GM13976 (cell line): Measurements from ENCODE around the gene ITIH3.

Experiments used
- DNase-seq: peaks from one replicate; pipeline ENCODE4 v3.0.0; 2012; ENCODE audit warnings: low spot score
- CTCF ChIP-seq: IDR thresholded peaks from 2 replicates; pipeline ENCODE4 v1.5.1; 2012; ENCODE audit warnings: borderline replicate concordance, mild to moderate bottlenecking; ENCODE audit not compliant: insufficient read depth; ENCODE audit errors: extremely low read depth, missing control alignments, control extremely low read depth
- in situ Hi-C: fragments of 300-500 bp; cut with MboI; formaldehyde crosslinking; loops from one replicate; pipeline ENCODE4 v1.12.0; 2022; ENCODE audit warnings: low sequenced_read_pairs, mixed read lengths, inconsistent platforms; ENCODE audit not compliant: unreplicated experiment

Gene ITIH3

GRCh38 chr3:52790741-52791140 is 3.9 kb upstream of the ITIH3 start:
- in situ Hi-C loops: no loop called here
- DNase-seq: no peak
- TF ChIP-seq CTCF: no peak

GRCh38 chr3:52791366-52791765 is 3.2 kb upstream of the ITIH3 start:
- TF ChIP-seq CTCF: no peak
- in situ Hi-C loops: no loop called here
- DNase-seq: no peak

GRCh38 chr3:52791928-52792327 is 2.7 kb upstream of the ITIH3 start:
- TF ChIP-seq CTCF: no peak
- in situ Hi-C loops: no loop called here
- DNase-seq: no peak

DNA sequence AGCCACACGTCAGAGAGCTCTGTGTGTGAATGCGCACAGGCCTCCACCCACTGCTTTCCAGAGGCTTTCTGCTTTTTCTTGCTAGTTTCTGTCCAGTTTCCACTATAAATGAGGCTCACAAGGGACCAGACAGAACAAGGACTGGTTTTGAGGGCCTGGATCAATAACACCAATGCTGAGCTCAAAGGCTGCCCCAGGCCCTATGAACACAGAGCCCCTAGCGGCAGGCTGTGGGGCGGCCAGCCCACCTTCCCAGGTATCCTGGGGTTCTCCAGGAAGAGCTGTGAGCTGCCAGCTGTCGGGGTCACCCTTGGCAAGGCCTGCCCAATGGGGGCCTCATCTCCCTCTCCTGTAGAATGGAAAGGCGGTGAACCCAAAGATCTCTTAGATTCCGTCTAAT is 2.2 kb upstream of the ITIH3 start:
- no peak for TF ChIP-seq CTCF
- DNase-seq: no peak
- in situ Hi-C loops: no loop called here

DNA sequence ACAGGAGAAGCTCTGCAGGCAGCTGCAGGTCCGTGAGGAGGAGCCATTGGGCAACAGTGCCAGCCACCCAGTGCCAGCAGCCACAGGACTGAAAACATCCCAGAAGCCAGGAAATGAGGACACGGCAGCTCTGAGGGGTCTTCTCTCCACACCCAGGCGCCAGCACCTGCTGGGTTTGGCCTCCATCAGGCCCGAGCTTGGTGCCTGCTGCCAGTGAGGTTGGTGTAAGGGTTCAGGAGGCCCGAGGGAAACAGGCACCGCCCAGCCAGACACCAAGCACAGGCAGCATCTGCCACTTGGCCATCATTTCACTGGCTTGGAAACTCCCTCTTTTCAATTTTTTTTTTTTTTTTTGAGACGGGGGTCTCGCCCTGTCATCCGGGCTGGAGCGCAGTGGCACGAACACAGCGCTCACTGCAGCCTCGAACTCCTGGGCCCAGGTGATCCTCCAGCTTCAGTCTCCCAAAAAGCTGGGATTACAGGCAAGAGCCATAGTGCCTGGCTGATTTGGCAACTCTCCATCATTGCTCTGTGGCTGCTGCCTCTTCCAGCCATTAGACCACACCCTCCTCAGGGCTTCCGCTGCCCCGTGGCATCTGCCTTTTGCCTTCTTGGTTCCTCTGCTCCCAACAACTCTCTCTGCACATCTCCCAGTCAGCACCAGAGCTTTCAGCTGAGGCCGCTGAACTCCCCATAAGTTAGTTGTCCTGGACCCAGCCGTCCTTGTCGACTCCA is 1.5 kb upstream of the ITIH3 start:
- no peak for DNase-seq
- TF ChIP-seq CTCF: no peak
- in situ Hi-C loops: no loop called here

DNA sequence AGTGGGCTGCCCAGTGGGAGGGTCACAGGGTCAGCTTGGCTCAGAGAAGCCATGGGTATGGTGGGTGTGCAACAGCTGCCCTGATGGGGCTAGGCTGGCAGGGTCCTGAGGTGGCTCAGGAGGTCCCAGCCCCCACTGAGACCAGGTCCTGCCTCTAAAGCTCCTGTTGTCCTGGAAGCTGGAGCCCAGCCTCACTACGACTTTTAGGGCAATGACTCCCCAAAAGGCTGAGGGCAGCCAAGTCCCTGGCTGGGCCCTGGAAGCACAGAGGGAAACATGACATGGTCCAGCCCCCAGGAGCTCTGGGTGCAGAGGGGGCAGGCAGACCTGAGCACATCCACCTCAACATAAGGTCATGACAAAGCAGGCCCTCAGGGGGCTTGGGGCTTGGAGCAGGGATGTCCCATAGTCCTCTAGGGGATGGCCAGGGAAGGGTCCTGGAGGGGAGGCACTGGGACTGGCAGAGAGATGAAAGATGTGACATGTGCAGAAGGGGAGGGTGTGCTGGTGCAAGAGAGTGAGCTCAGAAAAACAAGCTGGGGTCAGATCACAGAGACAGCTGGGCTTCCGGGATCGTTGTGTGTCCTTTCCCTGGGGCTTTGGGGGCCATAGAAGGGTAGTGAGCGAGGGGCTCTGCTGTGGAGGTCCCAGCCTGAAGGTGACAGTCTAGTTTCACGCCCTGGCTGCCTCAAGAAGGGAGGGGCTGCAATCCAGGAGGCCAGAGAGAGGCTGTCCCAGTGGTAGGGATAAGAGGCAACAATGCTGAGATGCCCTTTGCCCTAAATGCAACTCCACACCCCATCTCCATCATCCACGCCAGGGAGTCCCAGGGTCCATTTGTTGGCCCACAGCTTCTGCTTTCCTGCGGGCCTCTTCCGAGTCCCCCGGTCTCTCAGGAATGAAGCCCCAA is 639 bp upstream of the ITIH3 start:
- no peak for TF ChIP-seq CTCF
- DNase-seq: no peak
- in situ Hi-C loops: no loop called here
